Measurements from ENCODE around the gene WDR93. TPM values are rescaled to one million over a fixed set of nuclear protein-coding genes. Genes with fewer than 3 reads are reported as not detected.

WDR93 gene
- polyA plus RNA-seq (ENCODE audit: insufficient read length in 10 of 10), result under 1 TPM; 0.07 to 0.37 (median 0.14) TPM
- long read RNA-seq, donor 1, result 0 reads
- long read RNA-seq, donor 2, result 0 reads
- long read RNA-seq, donor 3, result 0 reads
- long read RNA-seq, donor 4, result 0 reads
- long read RNA-seq, donor 5, partial matches to known transcripts, result 0 of 1 reads
- long read RNA-seq, donor 5, other reads (novel, unspliced or antisense), result 0 of 1 reads
- long read RNA-seq, donor 6, result 0 reads
- long read RNA-seq, donor 7, result 0 reads
- long read RNA-seq, donor 8, result 0 reads
- long read RNA-seq, donor 9, result 0 reads

DNA sequence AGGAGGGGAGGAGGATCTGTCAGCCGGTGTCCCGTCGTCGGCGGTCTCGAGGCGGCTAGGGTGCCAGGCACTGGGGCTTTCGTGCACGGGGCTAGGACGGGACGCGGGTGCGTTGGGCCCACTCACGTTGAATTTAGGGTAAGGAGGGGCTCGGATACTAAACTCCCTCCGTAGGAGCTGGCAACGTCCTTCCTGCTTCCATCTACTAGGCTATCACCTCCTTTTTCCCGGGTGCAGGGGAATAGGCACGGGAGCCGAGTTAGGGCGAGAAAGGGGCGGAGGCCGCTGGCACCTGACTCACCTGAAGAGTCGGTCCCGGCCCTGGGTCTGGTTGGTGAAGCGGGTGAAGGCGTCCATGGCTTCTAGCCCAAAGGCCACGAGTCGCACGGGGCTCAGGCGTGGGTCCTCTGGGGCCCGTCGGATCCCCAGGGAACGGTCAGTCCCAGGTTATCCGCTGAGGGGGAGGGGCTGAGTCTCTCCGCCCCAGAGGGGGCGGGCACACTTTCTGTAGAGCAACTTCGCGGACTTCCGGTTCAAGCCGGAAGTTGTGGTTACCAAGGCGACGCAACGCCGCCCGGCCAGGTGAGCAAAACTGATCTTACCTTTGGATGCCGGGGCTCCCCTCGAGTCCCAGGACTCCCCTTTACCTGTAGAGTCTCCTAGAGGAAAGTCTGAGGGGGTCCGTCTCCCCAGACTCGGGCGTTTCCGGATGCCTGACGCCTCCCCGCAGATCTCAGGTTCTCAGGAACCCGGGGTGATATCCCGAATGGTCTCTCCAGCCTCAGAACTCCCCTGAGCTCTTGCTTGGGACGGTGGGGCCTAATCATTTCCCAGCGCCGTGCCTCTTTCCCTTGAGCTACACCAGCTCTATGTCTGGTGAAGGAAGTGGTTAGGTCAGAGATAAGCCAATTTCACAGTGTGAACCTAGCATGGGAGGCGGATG is at the start of gene WDR93, which contains the start of gene PEX11A:
Gene WDR93, plus strand, starts transcription at position 536 of the 943 bp plus-strand sequence. CDS start 10,936 bp downstream, outside the sequence.
Gene PEX11A, minus strand, starts transcription at position 479 of the 943 bp plus-strand sequence. Its CDS starts 122 bp downstream, at position 357.
- DNase-seq, result peak; percentile 59 to 83 (median 73)

- no peak for DNase-seq
These were observed 49.6 kb upstream of the WDR93 start for GRCh38 chr15:89641053-89641452.

DNA sequence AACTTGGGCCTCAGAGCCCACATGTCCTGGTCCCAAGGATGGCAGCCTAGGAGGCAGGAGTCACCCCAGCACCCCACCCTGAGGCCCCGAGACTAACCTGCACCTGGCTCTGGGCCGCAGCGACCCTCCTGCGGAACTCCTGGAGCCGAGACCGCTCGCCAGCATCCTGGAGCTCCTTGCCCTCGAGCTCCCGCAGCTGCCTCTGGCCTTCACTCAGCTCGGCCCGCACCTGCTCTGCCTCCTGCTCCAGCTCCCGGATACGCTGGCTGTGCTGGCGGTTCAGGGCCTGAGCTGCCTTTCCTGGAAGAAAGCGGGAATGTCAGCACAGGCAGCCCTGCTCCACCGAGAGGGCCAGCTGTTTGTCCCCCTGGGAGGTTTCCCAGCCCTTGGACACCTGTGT is 48.5 kb upstream of the WDR93 start:
- DNase-seq, result peak in 1 of 3 donors; percentile 21

DNA sequence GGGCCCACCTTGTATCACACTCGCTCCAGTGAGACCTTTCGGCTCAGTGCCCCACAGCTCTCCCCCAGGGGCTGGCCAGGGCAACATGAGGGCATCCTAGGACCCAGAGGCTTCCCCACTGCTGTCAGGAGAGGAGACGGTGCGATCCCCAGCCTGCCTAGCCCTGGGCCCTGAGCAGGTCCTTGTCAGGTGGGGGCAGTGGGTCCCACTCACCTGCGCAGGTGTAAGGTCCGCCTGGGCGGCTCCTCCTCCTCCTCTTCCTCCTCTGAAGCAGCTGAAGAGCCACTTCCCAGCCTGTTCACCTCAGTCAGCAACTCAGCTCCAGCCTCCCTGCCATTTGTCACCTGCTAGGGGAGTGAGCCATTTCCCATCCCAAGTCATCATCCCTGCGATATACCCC is 44.9 kb upstream of the WDR93 start:
- no peak for DNase-seq

DNA sequence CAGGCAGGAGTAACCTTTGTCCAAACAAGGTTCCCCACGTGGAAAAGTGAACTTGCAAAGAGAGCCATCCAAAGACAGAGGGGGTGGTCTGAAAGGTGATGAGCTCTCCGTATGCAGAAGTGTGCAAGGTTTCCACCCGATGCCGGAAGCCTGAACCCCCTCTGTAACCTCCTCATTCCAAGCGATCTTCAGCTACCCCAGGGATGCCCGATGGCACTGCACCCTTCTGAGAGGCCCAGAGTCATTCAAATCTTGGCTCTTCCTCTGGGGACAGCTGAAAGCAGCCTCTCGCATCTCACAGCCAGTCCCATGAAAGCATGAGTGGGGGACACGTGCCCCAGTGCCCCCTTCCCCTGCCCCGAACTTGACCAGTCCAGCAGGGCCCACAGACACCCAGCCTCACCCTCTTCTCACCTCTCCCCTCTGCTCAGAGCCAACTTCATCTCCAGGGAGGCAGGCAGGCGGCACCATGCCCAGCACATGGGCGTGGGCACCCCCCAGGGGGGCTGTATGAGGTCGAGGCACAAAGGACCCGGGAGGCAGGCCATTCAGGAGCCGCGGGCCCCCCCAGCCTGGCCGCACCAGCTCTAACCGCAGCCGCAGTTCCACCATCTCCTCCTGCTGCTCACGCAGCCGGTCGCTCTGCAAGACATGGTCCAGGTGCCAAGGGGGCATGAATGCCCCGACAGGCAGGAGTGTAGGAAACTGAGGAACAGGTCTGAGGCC is 44.0 kb upstream of the WDR93 start:
- no peak for DNase-seq

DNA sequence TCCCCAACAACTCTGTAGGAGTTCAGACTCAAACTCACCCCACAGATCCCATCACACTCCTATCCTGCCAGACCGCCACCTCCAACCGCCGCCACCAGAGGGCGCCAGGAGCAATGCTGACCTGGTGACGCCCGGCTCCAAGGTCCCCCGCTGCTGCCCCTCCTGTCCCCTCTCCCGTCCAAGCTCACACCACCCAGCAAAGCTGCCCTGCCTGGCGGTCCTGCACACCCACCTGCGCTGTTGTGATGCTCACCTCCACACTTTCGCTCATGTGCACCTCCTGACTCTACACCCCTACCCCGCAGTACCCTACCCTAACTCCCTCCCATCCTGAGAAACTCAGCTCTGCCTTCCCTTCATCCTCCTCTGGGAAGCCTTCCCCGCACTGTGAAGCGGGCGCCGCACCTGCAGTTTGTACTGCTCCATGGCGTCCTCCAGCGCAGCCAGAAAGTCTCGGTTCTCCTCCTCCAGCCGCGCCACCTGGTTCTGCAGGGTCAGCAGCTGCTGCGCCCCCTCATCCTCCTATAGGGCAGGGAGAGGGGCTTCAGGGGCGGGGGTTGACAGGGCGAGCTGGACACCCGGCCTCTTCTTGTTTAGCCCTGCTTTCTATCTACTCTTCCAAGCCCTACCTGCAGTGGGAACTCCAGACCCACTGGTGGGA is 43.3 kb upstream of the WDR93 start:
- DNase-seq, result peak; percentile 26 to 78 (median 65)

- DNase-seq, result no peak
These were observed 42.3 kb upstream of the WDR93 start for GRCh38 chr15:89648106-89649012.

DNA sequence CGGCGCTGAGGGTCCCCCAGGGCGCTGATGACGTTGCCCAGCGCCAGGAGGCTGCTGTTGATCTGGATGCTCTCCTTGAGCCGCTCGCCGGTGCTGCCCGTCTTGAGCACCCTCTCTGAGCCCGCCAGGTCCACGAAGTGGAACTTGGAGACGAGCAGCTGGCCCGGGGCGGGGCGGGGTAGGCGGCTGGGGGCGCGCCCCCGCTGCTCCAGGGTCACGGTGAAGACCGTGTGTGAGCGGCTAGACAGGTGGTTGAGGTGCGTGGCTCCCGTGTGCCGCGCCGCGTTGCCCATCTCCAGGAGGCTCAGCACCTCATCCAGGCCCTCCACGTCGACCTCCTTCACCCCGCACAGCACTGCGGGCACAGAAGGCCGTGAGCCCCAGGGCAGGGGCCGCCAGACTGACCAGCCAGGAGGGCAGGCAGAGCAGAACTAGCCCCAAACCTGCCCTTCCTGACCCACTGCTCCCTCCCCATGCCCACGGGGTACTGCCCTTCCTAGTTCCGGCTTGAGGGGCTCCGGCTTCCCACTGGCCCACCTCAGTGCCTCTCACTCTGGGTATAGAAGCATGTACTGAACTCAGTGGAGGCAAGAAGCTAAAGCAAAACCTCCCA is 41.5 kb upstream of the WDR93 start:
- no peak for DNase-seq

GRCh38 chr15:89649716-89650115 is 40.9 kb upstream of the WDR93 start:
- no peak for DNase-seq

DNA sequence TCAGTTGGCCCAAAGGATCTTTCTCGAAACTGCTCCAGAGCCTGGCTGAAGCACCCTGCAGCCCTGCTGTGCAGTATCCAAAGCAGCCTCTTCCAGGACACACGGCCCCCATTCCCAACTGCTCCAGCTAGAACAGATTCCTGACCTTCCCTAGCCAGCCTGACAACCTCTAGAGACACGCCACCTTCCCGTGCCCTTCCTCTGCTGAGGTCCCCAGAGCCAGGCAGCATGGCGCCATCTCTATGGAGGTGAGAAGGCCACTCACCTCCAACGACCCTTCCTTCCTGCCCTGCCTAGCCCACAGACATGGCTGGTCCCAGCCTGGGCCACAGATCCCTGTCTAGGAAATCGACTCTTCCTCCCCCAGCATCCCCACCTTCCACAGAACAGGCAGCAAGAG is 38.5 kb upstream of the WDR93 start:
- no peak for DNase-seq

GRCh38 chr15:89652666-89653065 is 37.9 kb upstream of the WDR93 start:
- no peak for DNase-seq

DNA sequence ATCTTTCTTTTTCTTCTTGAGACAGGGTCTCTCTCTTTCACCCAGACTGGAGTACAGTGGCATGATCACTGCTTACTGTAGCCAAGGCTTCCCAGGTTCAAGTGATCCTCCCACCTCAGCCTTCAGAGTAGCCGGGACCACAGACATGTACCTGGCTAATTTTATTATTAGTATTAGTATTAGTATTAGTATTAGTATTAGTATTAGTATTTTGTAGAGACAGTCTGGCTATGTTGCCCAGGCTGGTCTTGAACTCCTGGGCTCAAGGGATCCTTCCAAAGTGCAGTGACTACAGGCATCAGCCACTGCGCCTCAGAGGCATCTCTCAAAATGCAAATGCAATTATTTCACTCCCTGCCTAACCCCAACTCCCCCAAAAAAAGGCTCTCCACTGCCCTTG is 37.0 kb upstream of the WDR93 start:
- no peak for DNase-seq

DNA sequence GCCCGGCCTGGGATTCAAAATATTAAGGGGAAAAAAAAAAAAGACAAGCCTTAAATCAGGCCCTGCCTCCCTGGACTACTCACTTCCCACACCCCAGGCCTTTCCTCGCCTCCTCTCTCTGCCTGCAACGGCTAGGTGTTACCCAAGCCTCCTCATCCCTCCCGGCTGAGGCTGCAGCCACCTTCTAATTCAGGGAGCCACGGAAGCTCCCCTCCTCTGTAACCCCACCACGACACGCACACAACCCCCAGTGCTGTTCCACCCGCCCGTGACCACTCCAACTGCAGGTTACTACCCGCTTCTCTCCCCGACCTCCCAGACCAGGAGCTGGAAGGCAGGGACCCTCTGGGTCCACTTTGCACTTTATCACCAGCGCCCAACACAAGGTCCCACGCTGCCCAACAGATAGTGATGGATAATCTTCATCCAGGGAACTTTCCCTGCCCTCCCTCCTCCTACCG is 36.3 kb upstream of the WDR93 start:
- no peak for DNase-seq

DNA sequence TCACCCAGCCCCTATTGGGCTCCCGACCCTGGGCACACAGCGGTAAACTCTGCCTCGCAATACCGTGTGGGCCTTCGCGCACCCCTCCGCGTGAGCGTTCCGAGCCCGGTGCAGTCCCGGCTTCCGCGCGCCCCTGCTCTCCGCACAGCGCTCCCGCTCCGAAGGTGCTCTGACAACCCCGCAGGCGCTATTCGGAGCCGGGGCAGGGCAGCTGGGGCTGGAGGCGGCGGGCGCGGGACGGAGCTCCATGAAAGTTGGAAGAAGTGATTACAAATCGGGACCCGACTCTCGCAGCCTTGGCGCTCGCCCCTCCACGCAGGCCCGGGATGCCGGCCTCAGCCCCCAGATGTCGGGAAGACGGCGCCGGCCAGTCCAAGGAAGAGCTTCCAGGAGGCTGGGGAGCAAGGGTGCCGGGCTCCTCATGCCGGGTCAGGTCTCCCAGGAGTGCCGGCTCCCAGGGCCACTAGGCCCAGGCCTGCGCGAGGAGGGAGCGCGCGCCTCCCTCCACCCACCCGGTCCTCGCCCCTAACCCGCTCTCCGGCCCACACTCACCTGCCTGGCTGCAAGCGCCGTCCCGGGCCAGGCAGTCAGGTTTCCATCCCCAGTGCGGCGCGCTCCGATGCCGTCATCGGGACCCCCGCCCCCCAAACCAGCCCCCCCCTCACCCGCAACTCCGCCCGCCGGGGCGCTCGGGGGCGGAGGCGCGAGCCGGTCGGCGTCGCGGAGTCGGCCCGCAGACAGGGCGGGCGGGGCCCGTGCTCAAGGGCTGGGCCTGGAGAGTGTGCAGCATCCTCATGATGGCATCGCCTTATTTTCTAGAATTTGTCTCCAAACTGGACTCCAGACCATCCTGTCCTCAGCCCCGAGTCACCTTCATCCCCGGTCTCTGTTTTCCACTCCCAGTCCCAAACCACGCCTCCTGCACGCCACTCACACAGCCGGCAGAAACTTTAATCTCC is 35.5 kb upstream of the WDR93 start, which contains the start of gene KIF7:
Gene KIF7, minus strand, starts transcription at position 621 of the 959 bp plus-strand sequence. CDS start 2,537 bp downstream, outside the sequence.
- peak; percentile 49 to 87 (median 74) for DNase-seq

DNA sequence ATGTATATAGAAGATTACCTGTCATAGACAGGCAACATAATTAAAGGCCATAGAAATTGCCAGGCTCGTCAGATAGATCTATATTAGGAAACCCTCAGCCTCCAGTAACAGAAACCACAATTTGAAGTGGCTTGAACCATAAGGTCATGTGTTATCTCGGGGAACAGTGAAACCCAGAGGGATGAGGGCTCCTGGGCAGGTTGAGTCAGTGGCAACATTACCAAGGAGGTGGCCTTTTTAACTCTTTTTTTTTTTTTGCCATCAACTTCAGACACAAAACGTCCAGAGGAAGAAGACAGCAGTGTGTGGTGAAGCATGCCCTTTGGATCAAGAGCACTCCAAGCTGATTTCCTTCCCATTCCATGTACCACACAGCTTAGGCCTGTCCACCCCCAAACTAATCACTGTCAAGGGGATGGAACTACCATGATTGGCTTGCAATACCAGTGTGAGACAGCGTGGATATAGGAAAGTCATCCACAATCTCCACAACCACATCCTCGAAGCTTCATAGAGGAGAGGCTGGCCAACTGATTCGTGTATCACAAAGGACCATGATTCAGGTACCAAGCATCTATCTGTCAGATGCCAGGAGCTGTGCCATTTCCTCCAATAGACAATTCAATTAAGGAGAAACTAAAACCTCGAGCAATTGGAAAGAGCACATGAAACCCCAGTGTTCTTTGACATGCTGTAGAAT is 34.3 kb upstream of the WDR93 start:
- DNase-seq, result no peak

- DNase-seq, result no peak
These were observed 32.9 kb upstream of the WDR93 start for GRCh38 chr15:89657686-89658200.

DNA sequence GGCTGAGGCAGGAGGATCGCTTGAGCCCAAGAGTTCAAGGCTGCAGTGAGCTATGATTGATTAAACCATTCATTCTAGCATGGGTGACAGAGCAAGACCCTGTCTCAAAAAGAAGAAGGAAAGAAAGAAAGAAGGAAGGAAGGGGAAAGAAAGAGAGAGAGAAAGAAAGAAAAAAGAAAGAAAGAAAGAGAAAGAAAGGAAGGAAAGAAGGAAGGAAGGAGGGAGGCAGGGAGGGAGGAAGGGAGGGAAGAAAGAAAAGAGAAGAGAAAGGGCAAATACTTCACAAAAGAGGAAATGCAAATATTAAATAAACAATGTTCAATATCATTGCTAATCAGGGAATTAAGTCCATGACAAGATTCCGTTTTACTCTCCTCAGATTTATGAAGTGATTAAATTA is 31.3 kb upstream of the WDR93 start:
- no peak for DNase-seq

DNA sequence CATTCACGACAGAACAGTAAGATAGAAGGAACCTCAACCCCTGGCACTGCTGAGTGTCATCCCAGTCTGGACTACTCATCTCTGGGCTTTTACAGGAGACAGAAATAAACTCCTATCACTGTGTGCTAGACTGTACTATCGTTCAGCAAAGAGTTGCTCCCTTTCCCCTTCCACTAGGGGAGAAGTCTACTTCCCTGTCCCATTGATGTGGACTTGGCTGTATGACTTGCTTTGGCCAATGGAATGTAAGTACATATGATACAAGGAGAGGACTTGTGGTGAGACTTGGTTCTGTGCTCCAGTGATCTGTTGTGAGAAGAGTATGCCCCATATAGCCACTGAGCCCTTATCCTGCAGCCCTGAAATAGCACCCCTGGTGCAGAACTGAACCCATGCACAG is 30.1 kb upstream of the WDR93 start:
- DNase-seq, result no peak

Data from muscle of back (tissue), 13 donors.